Left kidney (tissue), 2 donors: ENCODE results near the gene DNAL1. TPM values are rescaled to one million over a fixed set of nuclear protein-coding genes. Genes with fewer than 3 reads are reported as not detected.
A peak's percentile ranks its signal among the peaks of the same experiment; 100 is the strongest.
"Not testable (repeated sequence)": the region's sequence is repeated elsewhere in the genome, so short reads cannot be mapped to it uniquely, and the experiment has no call there.

Experiments
- DNase-seq: peaks from one replicate; pipeline ENCODE4 v3.0.0-alpha.2; 2013
- polyA plus RNA-seq: library from polyadenylated mRNA; unstranded; fragments of 120-200 nt; gene quantifications from one replicate; pipeline ENCODE4 v1.2.1, GENCODE V29; 2013; ENCODE audit not compliant: insufficient read length

Gene DNAL1
- polyA plus RNA-seq, 1 donor = 25.2 TPM

DNA sequence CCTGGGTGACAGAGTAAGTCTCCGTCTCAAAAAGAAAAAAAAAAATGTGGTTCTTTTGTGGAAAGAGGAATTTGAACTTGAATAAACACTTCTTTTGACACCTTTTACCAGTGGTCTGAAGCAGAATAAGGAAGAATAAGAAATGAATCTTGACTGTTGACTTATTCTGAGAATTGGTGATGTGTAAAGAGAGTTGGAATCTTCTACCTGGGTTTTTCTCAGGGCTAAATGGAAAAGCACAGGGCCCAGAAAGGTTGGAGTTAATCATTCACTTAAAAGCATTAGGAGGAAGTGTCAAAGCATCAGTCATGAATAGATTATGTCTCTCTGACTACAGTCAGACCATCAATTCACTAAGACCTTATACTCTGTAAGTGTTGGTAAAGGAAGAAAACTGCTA is 55.5 kb downstream of the DNAL1 start:
- no peak for DNase-seq

DNA sequence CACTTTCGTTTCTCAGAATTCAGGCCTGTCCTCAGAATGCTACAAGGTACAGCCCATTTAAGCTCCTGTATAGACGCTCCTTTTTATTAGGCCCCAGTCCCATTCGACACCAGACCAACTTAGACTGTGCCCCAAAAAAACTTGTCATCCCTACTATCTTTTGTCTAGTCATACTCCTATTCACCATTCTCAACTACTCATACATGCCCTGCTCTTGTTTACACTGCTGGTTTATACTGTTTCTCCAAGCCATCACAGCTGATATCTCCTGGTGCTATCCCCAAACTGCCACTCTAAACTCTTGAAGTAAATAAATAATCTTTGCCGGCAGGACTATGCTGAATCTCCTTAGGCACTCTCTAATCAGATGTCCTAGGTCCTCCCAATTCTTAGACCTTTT is 63.3 kb downstream of the DNAL1 start:
- DNase-seq = not testable (repeated sequence)

DNA sequence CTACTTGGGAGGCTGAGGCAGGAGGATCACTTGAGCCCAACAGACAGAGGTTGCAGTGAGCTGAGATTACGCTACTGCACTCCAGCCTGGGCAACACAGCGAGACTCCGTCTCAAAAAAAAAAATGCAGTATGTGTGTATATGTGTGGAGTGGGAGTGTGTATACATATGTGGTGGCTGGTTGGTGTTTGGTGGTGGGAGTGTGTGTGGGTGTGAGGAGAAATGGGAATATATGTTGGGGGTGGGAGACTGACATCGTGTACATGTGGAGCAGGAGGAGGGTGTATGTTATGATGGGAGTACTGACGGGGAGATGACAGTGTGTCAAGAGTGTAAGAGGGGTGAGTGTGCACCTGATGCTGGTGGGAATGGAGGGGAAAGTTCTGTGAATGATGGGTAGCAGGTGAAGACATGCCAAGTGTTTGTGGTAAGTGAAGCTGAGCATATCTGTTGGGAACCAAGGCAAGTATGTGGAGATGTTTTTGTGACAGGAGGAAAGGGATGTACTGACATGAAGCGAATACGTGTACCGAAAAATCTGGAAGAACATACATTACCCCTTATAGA is 65.2 kb downstream of the DNAL1 start:
- DNase-seq = no peak

DNA sequence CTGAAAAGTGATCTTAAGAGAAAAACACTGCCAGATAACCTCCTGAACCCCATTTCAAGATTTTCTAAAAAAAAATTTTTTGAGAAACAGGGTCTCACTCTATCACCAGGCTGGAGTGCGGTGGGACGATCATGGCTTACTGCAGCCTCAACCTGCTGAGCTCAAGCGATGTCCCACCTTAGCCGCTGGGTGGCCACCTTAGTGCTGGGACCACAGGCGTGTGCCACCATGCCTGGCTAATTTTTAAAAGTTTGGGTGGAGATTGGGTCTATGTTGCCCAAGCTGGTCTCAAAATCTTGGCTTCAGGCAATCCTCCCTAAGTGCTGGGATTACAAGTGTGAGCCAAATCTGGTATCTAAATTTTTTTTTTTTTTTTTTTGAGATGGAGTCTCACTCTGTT is 66.0 kb downstream of the DNAL1 start:
- DNase-seq = no peak

DNA sequence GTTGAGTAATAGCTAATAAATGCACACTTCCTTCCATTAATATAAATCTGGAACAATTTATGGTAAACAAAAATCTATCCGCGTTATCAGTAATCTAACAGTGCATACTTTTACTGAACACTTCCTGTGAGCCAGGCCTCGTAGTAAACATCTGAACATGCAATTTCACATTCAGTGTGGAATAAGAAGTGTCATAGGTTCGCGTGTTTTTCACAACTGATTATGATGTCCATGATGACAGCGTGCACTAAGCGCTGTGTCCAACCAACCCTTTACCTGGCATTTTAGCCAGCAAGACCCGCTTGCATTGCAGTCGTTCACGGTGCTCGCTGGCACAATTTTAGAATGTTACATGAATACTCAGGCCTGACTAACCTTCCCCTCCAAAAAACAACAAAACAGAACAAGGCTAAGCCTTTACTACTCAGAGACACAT is 67.3 kb downstream of the DNAL1 start:
- no peak for DNase-seq

DNA sequence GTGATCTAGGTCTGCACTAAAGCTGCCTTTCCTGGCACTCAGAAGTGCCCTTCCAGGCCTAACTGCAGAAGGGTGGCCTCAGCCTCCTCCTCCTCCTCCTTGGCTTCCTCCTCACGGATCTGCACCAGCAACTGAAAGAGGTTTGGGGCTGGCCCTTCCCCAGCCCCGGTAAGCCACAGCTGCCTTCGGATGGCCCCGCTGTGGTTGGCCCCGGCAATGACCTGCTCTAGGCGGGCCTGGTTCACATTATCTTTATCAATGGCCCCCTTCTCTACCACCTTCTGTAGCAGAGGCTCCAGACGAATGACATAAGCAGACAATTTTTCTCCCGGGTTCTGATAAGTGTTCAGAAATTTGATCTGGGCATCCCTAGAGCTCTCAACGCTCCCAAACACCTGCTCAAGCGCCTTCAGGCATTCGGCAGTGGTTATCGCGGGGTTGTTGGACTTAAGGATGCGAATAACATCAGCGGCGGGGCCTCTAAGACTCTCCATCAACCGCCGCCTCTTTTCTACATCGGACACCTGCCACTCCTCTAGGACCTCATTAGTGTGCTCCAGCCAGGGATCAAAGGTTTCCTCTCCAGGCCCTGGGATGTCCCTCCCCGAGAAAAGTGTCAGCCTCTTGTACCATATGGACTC is 67.9 kb downstream of the DNAL1 start:
- no peak for DNase-seq

DNA sequence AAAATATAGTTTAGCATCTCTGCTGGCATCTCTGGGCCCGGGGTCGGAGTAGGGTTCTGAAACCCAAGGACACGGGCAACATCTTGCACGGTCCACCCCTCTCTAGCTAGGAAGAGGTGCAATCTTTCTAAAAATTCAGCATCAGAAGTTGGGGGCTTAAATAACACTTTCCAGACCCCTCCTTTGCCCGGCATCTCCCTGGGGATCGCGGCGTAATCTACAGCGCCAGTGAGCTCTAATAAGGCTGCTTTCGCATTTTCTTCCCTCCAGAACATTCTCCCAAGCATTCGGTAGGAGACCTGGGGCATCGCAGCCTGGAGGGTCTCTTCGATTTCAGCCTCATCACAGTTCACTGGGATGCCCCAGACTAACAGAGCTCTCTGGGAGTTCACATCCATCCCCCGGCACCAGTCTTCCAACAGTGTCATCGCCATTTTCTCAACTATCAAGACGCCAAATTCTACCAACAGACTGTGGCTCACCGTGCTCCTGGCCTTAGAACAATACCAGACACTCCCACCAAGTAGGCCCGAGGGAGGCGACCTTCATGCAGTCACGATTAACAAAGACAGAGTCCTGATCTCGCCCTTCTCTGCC is 68.5 kb downstream of the DNAL1 start:
- DNase-seq = no peak

DNA sequence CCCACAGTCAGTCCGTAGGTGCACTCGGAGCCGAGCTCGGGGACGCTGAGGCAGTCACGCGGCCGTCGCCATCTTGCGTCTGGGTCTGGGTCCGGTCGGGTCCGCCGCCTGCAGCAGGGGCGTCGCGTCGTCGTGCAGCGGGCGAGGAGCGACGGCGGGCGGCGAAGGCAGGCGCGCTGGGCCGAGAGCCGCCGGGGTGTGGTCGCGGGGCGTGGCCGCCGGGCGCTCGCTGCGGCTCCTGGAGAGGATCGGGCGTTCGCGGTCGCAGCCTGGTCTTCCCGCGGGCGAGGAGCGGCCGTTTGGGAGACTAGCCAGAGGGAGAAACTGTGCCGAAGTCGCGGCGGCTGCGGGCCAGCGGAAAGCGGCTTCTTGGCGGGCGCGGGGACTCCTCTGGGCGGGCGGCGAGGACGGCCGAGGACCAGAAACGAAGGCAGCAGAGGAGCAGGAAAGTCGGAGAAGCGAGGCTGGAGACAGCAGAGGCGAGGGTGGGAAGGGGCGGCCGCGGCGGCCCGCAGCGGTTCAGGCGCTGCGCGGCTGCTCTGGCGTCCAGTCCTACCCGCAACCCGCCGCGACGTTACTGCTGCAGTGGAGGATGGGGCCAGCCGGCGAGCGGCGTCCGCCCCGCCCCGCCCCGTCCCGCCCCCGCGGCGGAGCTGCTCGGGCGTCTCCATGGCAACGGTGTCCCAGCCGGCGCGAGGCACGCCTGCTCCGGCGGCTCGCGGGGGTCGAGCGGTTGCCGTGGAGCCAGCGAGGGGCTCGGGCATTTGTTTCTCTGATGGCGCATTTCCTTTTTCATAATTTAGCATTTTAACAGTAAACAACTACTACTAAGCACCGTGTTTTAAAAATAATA is 69.2 kb downstream of the DNAL1 start, which contains the start of gene PNMA1:
PNMA1 (minus strand) TSS at position 582 of the 853 bp plus-strand sequence. CDS start 745 bp downstream, outside the sequence.
- peak; percentile 90 for DNase-seq

DNA sequence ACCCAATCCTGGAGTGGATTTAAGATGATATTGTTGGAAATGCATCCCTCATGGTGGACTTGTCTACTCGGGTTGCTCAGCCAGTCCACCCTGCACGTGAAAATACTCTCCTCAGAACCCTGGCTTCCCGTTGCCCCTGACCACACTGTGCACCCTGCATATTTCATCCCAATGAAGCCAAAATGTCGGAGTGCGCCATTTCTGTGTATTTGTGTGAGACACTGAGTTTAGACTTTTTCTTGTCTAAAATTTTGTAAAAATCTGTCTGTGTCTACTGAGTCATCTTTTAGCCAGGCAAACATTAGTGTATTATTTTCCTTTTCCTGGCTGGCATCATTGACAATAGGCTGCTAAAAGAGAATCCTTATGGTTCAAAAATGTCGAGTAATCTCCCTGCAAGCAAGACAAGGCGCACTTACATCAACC is 69.9 kb downstream of the DNAL1 start:
- no peak for DNase-seq

DNA sequence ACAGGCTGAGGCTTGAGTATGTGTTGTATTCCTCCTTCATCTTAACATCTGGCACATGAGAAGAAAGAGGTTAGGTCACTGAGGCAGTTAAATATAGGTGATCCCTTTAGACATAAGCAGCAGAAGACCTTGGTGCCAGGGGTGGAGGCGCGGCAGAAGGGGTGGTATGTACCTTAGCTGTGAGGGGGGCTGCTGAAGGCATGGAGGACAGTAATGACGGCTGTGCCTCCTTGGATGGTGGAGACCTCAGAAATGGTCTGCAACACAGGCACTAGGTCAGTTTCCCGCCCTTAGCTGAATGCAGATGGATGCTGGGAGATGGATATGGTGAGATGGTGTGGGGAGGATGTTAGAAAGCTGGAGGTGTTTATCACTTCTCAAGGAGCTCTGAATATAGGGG is 70.9 kb downstream of the DNAL1 start:
- DNase-seq = no peak

DNA sequence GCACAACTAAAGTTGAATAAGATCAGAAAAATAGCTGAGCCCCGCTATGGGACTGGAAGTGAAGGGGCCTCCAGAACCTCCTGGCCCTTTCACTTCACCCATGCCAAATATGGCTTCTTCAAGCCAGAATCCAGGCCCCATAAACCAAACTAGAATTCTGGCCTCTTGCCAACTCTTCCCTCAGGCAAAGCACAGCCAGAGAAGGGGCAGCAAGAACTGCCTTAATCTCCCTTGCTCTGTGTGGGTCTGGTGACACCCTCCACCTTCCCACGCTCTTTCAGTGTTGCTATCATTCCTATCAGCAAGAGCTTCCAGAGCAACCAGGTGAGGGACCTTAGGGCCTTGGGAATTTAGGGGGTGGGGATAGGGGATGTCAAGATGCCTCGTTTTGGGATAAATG is 72.5 kb downstream of the DNAL1 start:
- peak; percentile 66 for DNase-seq

DNA sequence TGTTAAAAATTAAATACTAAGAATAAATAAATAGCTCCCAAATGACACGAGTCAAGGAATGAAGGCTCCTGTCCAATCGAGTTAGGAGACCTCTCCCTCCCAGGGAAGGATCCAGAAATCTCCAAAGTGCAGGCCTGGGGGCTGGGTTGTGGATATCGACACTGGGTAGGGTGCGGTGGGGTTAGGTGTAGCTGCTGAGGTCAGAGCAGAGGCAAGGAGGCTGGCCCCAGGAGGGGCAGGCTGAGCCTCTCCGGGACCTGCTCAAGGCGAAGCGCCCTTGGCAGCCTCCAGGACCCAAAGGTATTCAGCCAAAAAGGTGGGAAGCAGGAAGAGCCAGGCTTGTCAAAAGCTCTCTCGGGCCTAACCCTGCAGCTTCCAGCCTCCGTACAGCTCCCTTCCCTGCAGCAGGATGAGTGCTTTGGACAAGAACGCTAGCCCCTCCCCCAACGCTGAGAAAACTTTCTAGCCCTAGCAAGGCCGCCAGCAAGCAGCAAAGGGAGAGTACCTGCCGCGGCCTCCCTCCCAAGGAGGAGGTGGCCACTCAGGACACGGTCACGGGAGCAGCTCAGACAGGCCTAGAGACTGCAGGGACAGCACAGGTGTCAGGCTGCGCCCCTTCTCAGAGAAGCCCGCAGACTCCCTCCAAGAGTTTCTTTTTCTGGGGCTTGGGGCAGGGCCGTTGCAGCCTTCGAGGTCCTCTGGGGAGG is 73.1 kb downstream of the DNAL1 start:
- peak; percentile 81 for DNase-seq

DNA sequence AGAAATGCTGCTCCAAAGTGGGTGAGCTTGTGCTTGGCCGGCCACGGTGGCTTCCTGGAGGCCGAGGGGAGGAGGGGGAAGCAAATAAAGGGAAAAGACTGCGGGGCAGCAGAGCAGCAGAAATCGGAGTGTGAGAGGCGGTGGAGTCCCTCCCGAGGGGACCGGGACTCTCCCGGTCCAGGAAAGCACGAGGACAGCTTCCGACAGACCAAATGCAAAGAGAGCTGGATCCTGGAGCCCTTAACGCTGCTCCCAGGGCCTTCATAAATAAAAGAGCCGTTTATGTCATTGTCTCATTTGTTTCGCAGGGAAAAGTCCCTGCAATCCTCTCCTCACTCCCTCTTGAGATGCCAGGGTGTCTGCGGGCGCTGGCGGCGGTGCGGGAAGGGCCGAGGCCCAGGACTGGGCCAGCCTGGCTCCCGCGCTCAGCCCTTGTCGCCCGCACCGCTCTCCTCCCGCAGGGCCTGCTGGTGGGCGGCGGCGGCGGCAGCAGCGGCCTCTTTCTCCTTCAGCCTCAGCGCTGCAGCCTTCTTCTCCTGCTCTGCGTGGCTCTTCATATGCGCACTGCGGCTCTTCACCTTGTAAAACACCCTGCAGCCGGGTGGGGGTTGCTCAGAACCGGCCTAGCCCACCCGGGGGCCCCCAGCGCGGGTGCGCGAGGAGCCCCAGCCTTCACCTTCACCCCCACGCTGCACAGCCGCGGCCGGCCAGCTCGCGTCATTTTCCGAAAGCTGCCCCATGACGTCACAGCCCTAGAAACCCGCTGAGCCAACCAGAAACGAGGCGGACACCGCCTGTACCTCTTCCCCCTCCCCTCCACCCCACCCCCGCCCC is 73.8 kb downstream of the DNAL1 start:
- DNase-seq = peak; percentile 77

DNA sequence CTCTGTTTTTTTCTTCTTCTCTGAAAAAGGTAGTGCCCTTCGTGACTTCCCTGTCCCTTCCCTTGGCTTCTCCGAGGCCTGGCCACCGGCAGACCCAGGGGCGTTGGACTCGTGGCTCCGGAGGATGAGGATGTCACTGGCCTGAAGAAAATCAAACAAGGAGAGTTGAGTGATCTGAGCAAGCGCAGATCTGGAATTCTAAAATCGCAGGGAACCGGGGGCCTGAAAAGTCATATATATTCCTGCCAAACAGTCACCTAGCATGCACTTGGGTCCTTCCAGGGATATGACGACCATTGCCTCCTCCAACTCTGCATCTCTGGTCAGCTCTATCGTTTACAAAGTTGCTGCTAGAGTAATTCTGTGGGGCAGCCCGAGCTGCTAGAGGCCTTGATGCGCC is 74.6 kb downstream of the DNAL1 start:
- DNase-seq = no peak

DNA sequence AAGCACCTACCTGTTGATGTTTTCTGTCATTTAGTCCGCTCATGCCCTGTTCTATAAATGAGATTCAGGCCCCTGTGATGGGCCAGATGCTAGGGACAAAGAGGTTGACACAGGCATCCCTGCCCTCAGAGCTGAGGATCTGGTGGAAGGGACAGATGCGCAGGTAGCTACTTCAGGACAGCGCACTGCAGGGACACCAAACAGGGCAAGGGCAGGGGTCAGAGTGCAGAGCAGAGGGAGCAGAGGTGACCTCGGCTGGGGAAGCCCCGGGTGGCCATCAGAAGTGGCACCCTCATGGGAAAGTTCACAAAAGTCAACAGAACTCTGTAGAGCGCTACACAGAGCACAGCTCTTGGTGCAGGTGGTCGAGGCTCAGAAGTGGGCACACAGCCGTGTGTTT is 75.0 kb downstream of the DNAL1 start:
- DNase-seq = no peak

DNA sequence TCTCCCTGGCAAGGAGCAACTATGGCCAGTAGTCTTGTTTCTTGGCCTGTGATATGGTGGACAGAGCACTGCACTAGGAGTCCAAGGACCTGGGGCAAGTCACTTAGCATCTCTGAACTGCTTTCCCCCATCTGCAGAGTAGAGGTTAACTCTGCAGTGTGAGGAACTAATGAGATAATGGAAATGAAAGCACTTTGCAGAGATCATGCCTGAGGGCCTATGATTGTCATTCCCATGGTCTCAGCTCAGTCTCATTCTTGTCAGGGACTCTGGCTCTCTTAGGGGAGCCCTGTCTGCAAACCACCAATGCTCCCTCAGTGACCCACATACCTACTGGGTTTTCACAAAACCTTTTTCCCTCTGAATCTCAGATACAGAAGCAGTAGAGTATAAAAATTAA is 75.8 kb downstream of the DNAL1 start:
- DNase-seq = no peak

DNA sequence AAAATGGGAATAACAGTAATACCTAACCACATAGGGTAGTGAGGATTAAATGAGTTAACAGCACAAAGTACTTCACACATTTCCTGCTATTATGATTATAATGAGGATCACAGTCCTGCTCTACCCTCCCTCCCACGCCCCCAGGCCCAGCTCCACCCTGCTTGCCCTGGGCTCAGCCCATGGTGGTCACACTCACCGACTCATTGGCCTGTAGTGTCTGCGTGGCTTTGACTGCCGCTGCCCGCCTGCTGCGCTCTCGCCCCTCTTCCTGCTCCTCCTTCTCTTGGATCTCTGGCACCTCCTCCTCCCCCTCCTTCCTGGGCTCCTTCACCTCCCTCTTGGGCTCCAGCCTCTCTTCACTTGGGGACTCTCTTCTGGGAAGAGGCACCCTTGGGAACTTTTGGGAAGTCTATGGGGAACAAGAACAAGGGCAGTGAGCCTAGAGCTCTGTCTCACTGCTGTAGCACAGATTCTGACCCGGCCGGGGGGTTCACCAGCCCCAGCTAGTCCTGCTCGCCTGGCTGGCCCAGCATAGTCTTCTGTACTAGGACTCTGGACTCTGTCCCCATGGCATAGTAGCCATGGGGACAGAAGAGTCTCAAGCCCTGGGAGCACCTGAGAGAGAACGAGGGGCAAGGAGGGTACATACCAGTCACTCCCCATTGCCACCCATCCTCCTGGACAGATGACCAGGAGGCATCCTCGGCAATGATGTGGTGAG is 76.5 kb downstream of the DNAL1 start:
- no peak for DNase-seq

DNA sequence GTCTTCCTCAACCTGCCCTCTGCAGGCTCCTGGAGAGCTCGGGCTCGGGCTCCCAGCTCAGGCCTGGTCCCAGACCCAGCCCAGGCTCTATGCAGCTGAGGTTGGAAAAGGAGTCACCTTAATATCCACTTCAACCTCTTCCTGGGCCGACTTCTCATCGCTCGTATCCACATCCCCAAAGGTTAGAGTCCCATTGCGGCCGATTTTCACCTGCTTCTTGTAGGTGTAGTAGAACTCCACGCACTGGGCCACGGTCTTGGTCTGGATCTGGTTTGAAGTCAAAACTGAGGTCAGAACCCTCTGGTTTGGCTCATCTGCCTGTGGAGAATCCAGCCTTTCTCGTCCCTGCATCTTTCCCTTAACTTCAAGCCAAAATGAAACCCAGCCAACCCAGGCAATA is 77.8 kb downstream of the DNAL1 start:
- no peak for DNase-seq

DNA sequence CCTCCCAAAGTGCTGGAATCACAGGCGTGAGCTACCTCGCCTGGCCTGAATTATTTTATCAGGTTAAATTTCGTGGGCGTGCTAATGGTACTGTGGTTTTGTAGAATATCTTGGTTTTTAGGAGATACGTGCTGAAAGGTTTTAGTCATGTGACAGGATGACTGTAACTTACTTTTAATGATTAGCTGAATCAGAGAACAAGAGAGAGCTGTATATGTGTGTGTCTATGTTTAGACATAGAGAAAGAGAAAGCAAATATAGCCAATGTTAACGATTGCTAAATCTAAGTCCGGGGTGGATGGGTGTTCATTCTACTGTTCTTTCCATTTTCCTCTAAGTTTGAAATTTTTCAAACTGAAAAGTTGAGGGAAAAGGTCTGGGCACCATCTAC is 78.6 kb downstream of the DNAL1 start:
- DNase-seq = no peak
